NK-92 treated with Interleukin-12 subunit alpha and Interleukin-12 subunit beta, amount 100 ng/mL, for 24 hours (cell line): ENCODE measurements around the gene TMEM62.
"Not testable (repeated sequence)": the region's sequence is repeated elsewhere in the genome, so short reads cannot be mapped to it uniquely, and the experiment has no call there.

ENCODE experiments used
- DNase-seq: peaks from one replicate; lab custom pipeline; 2025; lab: John Stamatoyannopoulos, UW

Gene TMEM62

DNA sequence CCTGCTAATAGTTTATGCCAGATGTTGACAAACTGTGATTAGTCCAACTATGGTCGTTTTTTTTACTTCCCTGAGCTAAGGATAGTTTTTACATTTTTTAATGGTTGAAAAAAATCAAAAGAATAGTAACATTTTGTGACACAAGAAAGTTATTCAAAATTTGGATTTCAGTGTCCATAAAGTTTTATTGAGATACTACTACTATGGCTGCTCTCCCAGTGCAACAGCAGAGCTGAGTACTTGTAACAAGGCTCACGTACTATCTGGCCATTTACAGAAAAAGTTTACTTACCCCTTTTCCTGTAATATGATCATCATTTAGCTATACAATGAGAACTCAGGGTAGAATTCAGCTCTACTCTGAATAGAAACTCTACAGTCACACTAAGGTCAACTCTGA is 11.5 kb upstream of the TMEM62 start:
- no peak for DNase-seq

DNA sequence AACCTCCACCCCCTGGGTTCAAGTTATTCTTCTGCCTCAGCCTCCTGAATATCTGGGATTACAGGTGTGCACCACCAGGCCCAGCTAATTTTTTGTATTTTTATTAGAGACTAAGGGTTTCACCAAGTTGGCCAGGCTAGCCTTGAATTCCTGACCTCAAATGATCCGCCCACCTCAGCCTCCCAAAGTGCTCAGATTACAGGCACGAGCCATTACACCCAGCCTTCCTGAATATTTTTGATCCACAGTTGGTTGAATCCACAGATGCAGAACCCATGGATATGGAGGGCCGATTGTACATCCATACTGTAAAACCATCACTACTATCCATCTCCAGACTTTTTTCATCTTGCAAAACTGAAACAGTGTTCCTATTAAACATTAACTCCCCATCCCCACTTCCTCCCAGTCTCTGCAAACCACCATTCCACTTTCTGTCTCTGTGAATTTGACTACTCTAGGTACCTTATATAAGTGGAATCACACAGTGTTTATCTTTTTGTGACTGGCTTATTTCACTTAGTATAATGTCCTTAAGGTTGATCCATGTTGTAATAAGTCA is 8.2 kb upstream of the TMEM62 start:
- DNase-seq: no peak

DNA sequence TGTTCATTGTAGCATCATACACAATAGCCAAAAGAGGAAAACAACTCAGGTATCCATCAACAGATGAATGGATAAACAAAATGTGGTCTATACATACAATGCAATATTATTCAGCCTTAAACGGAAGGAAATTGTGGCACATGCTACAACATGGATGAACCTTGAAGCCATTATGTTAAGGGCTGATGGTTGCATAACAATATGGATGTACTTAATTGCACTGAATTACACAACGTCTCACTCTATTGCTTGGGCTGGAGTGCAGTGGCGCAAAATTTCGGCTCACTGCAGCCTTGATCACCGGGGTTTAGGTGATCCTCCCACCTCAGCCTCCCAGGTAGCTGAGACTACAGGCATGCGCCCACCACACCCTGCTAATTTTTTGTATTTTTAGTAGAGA is 7.0 kb upstream of the TMEM62 start:
- DNase-seq: no peak

DNA sequence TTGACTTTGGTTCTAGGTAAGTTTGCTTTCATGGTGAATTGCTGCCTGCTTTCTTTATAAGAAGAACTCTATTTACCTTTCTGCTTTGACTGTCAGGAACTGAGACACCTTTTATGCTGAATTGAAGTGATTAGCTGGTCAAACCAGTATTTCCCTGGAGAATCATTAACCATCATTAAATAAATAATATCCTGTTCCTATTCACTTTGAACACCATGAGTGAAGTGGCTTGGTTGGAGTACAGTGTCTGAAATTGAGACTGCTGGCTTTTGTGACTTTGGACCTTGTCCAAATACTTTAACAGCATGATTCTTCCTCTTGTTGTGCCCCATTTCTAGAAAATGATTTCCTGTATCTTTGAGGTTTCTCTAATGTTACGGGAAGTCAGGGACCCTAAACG is 5.6 kb upstream of the TMEM62 start:
- DNase-seq: no peak

GRCh38 chr15:43128174-43128979 is 5.0 kb upstream of the TMEM62 start:
- DNase-seq: not testable (repeated sequence)

DNA sequence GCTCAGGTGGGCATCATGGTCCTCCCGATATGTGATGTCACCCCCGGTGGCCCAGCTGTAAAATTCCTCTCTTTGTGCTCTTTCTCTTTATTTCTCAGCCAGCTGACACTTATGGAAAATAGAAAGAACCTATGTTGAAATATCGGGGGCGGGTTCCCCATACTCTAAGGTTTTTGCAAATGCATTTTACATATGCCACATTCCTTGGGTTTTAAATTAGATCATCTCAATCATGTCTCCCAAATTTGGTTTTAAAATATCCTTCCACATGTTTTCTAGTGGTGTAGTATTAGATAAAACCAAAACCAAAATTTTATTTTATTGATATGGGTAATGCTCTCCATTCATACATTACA is 4.4 kb upstream of the TMEM62 start:
- DNase-seq: no peak

GRCh38 chr15:43132830-43133429 is 456 bp upstream of the TMEM62 start:
- DNase-seq: no peak

DNA sequence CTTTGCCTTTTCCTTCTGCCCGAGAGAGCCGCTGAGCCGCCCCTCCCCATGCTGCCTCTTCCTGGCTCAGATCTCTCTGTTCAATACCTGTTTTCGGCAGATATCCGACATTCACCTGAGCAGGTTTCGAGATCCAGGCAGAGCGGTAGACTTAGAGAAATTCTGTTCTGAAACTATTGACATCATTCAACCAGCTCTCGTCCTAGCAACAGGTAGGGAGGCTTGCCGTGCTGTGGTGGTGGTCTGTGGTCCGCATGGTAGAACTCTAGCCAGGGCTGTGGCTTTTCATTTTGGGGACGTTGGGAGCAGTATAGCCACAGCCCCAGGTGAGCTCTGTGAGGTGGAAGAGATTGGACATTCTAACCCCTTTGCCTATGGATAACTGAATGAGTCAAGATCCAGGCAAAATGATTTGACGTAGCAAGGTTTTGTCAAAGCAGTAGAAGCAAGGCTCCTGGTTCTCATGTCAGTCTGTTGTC is 810 bp downstream of the TMEM62 start:
- DNase-seq: no peak

DNA sequence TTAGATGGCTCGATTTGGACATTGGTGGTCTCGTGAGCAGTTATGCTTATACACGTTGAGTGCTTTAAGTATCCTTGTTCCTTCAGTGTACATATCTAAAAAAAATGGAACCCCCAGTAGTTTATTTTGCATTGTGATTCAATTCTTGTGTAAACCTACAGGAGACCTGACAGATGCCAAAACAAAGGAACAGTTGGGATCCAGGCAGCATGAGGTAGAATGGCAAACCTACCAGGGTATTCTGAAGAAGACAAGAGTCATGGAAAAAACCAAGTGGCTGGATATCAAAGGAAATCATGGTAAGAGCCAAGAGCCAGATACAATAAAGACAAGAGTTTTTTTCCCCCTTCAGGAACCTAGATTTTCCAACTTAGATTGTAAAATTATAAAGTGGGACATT is 2.0 kb downstream of the TMEM62 start:
- DNase-seq: no peak

- no peak for DNase-seq
Observed at GRCh38 chr15:43143203-43143941, 10.0 kb downstream of the TMEM62 start.

DNA sequence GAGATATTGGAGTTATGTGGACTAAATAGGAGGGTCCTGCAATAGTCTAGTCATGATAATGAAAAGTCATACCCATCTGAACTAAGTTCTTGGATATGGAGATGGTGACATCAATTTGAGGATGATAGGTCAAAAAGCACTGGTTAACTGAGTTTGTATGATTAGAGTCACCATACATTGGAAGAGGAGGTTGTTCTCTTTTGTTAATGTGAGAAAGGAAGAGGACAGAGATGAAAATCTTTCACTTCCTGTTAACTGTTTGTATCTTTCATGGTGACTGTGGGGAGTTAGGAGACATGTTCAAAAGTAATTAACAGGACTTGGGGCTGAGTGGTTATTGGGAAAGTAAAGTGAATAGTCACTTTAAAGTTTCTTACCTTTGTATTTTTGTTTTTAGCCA is 11.1 kb downstream of the TMEM62 start:
- no peak for DNase-seq

GRCh38 chr15:43146184-43146583 is 12.8 kb downstream of the TMEM62 start:
- DNase-seq: no peak

DNA sequence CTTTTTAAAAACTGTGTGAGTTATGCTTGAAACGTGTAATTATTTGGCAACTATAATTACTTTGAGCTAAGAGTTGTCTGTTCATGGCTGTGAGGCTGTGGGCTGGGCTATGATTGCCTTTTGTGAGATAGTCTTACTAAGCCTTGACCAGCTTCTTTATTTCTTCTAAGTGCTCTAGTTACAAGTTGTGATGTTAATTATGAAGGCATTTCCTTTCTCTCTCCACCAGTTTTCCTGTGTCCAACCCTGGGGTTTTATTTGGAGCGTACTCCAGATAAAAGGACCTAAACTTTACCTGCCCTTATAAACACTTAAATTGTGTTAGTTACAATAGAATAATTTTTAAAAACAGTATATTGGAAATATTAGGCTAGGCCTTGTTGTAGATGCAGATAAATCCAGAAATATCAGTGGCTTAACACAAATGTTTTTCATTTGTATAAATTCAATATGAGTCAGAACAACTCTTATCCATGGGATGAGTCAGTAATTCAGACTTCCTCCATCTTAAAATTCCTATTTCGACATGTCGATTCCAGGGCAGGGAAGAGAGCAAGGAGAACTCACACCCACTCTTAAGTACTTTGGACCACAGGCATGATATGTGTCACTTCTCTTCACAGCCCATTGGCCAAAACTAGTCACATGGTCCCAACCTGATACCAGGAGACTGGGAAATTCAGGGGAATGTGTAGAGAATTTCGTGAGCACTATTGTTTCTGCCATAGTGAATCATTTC is 17.0 kb downstream of the TMEM62 start:
- DNase-seq: no peak

DNA sequence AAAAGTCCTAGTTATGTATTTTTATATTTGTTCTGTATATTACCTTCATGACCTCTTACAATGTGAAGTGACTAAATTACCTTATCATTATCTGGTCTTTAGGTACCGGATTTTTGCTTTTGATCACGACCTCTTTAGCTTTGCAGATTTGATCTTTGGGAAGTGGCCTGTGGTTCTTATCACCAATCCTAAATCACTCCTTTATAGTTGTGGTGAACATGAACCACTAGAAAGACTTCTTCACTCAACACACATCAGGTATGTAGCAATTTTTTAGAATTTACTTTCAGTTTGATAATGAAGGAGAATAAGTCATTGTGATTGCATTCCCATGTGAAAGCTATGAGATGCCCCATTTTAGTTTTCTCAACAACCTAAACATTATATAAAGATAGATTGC is 18.3 kb downstream of the TMEM62 start:
- no peak for DNase-seq

DNA sequence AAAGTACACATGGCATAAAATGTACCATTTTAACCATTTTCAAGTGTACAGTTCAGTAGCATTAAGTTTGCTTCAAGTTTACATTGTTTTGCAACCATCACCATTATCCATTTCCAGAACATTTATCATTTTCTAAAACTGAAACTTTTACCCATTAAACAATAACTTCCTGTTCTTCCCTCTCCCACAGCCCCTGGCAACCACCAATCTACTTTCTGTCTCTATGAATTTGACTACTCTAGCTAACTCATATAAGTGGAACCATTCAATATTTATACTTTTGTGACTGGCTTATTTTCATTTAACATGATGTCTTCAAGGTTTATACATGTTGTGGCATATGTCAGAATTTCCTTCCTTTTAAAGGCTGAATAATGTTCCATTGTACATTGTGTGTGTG is 19.9 kb downstream of the TMEM62 start:
- DNase-seq: no peak

DNA sequence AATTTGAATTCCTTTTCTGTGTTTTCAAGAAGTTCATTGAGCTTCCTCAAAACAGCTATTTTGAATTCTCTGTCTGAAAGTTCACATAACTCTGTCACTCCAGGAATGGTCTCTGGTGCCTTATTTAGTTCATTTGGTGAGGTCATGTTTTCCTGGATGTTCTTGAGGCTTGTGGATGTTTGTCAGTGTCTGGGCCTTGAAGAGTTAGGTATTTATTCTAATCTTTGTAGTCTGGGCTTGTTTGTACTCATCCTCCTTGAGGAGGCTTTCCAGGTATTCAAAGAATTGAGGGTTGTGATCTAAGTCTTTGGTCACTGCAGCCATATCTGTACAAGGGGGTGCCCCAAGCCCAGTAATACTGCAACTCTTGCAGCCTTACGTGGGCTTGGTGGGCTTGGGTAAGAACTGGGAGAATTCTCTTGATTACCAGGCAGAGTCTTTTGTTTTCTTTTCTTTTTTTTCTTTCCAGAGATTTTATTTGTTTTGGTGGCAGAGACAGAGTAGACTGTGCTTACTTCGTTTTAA is 32.5 kb downstream of the TMEM62 start:
- DNase-seq: no peak

GRCh38 chr15:43167261-43167660 is 33.9 kb downstream of the TMEM62 start:
- DNase-seq: not testable (repeated sequence)

DNA sequence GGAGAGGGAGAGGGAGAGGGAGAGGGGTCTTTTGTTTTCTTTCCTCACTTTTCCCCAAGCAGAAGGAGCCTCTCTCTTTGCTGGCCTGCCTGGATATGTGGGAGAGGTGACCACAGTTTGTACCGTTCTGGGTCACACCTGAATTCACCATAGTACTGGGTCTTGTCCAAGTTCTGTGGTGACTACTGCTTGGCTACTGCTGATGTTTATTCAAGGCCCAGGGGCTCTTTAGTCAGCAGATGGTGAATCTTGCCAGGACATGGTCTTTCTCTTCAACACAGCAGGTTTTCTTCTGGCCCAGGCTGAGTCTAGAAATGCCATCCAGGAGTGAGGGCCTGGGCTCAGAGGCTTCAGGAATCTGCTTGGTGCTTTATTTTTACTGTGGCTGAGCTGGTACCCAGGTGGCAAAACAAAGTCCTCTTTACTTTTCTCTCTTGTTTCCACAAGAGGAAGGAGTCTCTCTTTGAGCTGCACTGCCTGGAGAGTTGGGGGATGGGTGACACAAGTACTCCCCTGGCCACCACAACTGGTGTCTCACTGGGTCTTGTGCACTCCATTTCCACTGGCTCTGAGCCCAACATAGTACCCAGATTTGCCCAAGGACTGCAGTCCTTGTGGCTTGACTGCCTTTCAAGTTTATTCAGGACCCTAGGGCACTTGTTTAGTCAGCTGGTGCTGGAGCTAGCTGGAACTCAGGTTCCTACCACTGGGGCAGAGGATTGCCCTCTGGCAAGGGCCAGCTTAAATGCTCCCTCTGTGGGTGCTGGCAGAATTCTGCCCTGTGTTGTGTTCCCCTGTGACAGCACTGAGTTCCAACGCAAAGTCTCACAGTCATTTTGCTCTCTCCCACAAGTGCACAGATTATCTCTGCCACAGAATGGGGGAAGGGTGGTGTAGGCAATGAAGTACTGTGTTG is 35.1 kb downstream of the TMEM62 start:
- DNase-seq: no peak

GRCh38 chr15:43169888-43170287 is 36.5 kb downstream of the TMEM62 start:
- DNase-seq: no peak

- not testable (repeated sequence) for DNase-seq
Observed at GRCh38 chr15:43175656-43176309, 42.4 kb downstream of the TMEM62 start.
